Left ventricle myocardium inferior (tissue), 1 donor: Measurements from ENCODE around the gene GID8. TPM values are rescaled to one million over a fixed set of nuclear protein-coding genes. Genes with fewer than 3 reads are reported as not detected.
A peak's percentile ranks its signal among the peaks of the same experiment; 100 is the strongest.

Experiments
- DNase-seq: peaks from one replicate; pipeline ENCODE4 v3.0.0-alpha.2; 2020
- H3K27ac ChIP-seq: fragments of 200-600 bp; replicated peaks from 2 replicates; pipeline ENCODE4 v1.8.0; 2021
- H3K27me3 ChIP-seq: fragments of 200-600 bp; 2 replicates; pipeline ENCODE4 v1.8.0; 2021; ENCODE audit warnings: low read depth
- H3K36me3 ChIP-seq: fragments of 200-600 bp; 2 replicates; pipeline ENCODE4 v1.8.0; 2021
- H3K4me1 ChIP-seq: fragments of 200-600 bp; 2 replicates; pipeline ENCODE4 v1.8.0; 2021
- H3K4me3 ChIP-seq: fragments of 200-600 bp; 2 replicates; pipeline ENCODE4 v1.8.0; 2021; ENCODE audit warnings: mild to moderate bottlenecking, moderate library complexity
- H3K9me3 ChIP-seq: fragments of 200-600 bp; replicated peaks from 2 replicates; pipeline ENCODE4 v1.8.0; 2021
- intact Hi-C: fragments of 100-400 bp; cut with micrococcal nuclease; formaldehyde crosslinking; loops from one replicate; pipeline ENCODE4 v1.11.0; 2022
- total RNA-seq: library from RNA; stranded (reverse); fragmentation: NEBNext Ultra II Directional; extraction: Animal tissue kit (Norgen Biotek cat#: 25700); gene quantifications from one replicate; pipeline ENCODE4 v1.2.1, GENCODE V29; 2021
- TF ChIP-seq, protein P1 (sequence below): fragments of 200-600 bp; IDR thresholded peaks from 2 replicates; pipeline ENCODE4 v1.8.0; 2021; ENCODE audit warnings: antibody characterized with exemption, mild to moderate bottlenecking, borderline replicate concordance
- donor health status: DM: no; HTN: yes; CAD: no; lungs with severe emphysema.

Gene GID8
- total RNA-seq, 1 donor from 2014 or later = 16.2 TPM

DNA sequence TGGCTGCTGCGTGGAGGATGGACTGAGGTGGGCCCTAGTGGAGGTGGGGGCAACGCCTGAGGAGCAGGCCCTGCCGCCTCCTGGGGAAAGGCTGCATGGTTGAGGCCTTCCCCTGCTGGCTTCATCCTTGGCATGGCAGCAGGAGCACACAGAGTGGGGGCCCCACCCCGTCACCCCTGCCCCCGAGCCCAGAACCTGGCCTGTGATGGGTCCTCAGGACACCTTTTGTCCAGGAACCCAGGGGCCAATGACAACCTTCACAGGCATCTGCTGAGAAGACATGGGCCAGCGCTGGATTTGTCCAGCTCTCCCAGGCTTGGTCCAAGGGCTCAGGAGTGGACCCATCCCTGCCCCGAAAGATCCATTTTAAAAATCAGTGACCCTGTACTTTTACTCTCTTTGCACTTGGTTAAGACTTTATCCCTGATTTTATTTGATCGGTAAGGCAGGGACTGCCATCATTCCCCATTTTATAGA is 14.0 kb downstream of the GID8 start:
- intact Hi-C loops = no loop called here
- H3K27me3 ChIP-seq = no peaks in the 10 kb centered on the region
- TF ChIP-seq, protein P1, sequence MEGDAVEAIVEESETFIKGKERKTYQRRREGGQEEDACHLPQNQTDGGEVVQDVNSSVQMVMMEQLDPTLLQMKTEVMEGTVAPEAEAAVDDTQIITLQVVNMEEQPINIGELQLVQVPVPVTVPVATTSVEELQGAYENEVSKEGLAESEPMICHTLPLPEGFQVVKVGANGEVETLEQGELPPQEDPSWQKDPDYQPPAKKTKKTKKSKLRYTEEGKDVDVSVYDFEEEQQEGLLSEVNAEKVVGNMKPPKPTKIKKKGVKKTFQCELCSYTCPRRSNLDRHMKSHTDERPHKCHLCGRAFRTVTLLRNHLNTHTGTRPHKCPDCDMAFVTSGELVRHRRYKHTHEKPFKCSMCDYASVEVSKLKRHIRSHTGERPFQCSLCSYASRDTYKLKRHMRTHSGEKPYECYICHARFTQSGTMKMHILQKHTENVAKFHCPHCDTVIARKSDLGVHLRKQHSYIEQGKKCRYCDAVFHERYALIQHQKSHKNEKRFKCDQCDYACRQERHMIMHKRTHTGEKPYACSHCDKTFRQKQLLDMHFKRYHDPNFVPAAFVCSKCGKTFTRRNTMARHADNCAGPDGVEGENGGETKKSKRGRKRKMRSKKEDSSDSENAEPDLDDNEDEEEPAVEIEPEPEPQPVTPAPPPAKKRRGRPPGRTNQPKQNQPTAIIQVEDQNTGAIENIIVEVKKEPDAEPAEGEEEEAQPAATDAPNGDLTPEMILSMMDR = no peak
- H3K4me1 ChIP-seq = peaks cover 52% of the 10 kb centered on the region
- H3K9me3 ChIP-seq = peaks cover 4% of the 10 kb centered on the region
- H3K27ac ChIP-seq = peak overlapping the region; percentile 82
- H3K4me3 ChIP-seq = peak overlapping the region; percentile 53
- peaks cover 26% of the 10 kb centered on the region for H3K36me3 ChIP-seq
- no peak for DNase-seq

DNA sequence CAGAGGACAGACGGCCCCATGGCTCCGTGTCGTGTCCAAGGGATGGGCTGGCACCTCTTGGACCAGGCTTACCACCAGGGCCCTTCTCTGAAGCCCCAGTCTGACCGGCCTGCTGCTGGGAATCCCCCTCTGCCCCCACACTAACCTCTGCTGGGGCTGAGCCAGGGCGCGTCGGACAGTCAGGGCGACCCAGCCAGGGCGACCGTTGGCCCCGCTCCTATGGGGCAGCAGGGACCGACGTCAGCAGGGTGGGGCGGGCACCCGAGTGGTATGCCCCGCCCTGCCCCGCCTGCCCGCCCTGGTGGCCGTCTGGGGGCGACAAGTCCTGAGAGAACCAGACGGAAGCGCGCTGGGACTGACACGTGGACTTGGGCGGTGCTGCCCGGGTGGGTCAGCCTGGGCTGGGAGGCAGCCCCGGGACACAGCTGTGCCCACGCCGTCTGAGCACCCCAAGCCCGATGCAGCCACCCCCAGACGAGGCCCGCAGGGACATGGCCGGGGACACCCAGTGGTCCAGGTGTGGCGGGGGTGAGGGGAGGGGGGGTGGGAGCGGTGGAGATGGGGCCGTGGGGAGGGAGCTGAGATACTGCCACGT is 14.5 kb downstream of the GID8 start, which contains the start of gene SLC17A9:
SLC17A9 (plus strand) TSS at position 337 of the 595 bp plus-strand sequence; CDS start at position 459, 122 bp downstream.
- Histone ChIP-seq H3K4me1 (peaks cover 47% of the 10 kb centered on the region), H3K27me3 (no peaks in the 10 kb centered on the region), H3K4me3 (peak within 1 kb of the TSS; percentile 53), H3K36me3 (peaks cover 26% of the 10 kb centered on the region), H3K27ac (peak within 1 kb of the TSS; percentile 82), H3K9me3 (peaks cover 4% of the 10 kb centered on the region)
- intact Hi-C loops = no loop called here
- TF ChIP-seq, protein P1 = no peak
- peak; percentile 68 for DNase-seq

DNA sequence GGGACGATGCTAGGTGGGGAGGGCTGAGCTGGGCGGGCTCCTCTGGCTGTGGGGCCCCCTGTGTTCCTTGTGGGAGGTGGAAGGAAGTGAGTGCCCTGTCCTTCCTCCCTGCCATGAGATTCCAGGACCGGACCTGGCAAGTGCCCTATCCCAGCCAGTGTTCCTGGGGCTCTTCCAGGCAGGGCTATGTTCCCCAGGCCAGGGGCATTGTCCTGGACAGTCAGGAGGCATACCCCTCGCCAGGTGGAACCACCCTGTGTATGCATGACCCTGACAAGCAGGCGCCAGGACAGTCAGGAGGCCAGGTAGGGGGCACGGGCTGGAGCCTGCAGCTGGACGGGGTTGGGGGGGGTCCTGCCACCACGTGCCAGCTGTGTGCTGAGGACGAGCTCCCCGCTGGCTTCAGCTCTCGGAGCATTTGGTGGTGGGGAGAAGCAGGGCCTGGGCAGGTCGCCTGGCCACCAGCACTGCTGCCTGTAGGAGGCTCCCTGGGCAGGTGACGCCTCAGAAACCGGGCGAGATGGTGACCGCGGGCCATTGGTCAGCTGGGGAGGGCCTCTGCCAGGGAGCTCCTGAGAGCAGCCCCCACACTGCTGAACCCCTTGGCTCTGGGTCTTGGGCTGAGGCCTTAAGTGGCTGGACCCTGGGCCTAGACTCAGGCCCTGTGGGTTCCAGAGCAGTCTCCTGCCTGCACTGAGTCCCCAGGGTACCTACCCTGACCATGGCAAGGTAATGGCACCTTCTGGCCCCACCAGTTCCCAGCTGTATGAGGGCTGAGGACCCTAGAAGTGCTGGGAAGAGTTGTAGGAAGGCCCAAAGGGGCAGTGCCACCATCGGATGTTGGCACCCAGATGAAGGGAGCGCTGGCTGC is 15.3 kb downstream of the GID8 start:
- H3K4me3 ChIP-seq = peak overlapping the region; percentile 53
- peaks cover 41% of the 10 kb centered on the region for H3K4me1 ChIP-seq
- TF ChIP-seq, protein P1 = no peak
- H3K36me3 ChIP-seq = peaks cover 21% of the 10 kb centered on the region
- H3K27ac ChIP-seq = peak overlapping the region; percentile 82
- no peak for DNase-seq
- intact Hi-C loops = no loop called here
- H3K27me3 ChIP-seq = no peaks in the 10 kb centered on the region
- H3K9me3 ChIP-seq = peaks cover 4% of the 10 kb centered on the region

DNA sequence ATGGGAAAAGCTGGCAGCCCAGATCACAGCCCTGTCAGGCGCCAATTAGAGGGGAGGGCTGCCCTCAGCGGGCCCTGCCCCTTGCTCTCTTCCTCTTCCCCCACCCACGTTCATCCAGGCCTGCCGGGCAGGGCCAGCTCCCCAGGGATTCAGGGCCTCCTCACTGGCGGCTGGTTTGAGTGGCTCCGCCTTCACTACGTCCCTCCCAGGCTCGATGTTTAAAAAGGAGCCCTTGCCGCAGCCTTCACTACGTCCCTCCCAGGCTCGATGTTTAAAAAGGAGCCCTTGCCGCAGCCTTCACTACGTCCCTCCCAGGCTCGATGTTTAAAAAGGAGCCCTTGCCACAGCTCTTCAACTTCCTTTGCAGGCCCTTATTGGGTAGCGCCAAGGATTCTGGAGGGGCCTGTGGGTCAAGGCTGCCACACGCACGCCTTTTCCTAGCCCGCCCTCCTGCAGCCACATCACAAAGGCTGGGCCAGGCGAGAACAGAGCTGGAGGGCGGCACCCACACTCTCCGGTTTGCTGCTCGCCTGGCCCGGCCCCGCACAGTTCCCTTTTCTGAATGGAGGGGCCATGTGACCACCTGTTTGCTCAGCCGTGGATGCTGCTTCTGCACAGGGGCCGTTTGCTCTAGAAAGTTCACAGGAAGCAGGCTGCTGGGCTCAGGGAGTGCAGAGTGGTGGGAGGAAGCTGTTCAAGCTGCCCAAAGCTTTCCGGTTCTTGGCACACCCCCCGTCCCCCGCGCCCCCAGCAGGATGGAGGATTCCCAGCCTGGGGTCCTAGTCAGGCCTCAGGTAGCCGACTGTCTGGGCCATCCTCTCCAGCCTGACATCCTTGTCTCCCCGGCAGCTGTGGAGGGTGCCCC is 16.1 kb downstream of the GID8 start:
- intact Hi-C loops = no loop called here
- Histone ChIP-seq H3K4me1 (peaks cover 41% of the 10 kb centered on the region), H3K4me3 (peak overlapping the region; percentile 53), H3K27me3 (no peaks in the 10 kb centered on the region), H3K27ac (peak overlapping the region; percentile 82), H3K36me3 (peaks cover 14% of the 10 kb centered on the region), H3K9me3 (peaks cover 4% of the 10 kb centered on the region)
- TF ChIP-seq, protein P1 = no peak
- DNase-seq = peak; percentile 73
